ENCODE results near the gene DDX49.
"Not testable (repeated sequence)": the region's sequence is repeated elsewhere in the genome, so short reads cannot be mapped to it uniquely, and the experiment has no call there.

Gene DDX49

DNA sequence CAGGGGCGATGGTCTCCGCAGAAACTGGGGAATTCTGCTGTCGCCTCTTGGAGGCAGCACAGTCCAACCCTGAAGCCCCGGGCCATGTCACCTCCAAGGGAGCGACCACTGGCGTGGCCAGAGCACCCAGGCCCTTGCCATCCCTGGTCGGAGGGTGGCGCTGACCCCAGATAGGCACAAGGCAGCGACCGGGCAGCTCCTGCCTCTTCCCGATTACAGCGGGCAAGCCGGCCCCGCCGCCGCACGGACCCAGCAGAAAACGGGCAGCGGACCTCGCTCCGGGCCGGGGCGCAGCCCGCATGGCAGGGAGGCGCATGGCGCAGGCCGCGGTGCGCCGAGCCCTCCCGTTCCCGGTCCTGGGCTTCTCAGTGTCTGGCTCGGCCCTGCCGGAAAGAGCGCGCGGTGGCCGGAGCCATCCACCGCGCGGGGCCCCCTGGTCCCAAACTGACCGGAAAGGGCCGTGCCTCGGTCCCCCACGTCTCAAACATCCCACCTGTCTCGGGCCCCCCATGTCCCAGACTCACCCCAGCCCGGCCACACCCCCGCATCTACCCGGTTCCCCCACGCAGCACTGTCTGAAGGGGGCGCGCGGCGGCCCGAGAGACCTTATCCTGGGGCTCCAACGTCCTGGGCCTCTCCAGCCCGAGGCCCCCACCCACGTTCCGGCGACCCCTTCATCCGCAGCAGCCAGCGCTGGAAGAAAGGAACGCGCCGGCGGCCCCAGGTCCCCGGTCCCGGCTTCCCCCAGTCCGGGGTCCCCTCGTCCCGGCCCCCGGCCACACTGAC is 24.3 kb upstream of the DDX49 start:
- no peak for DNase-seq (ENCODE audit: low read depth, low spot score)

GRCh38 chr19:18895824-18896341 is 23.6 kb upstream of the DDX49 start, which contains the start of gene CERS1:
TSS of gene CERS1 (minus strand) at chr19:18896158. CDS start at chr19:18896072, 86 bp downstream.
- no peak for DNase-seq (ENCODE audit: low read depth, low spot score)

GRCh38 chr19:18896421-18896841 is 23.1 kb upstream of the DDX49 start:
- no peak for DNase-seq (ENCODE audit: low read depth, low spot score)

DNA sequence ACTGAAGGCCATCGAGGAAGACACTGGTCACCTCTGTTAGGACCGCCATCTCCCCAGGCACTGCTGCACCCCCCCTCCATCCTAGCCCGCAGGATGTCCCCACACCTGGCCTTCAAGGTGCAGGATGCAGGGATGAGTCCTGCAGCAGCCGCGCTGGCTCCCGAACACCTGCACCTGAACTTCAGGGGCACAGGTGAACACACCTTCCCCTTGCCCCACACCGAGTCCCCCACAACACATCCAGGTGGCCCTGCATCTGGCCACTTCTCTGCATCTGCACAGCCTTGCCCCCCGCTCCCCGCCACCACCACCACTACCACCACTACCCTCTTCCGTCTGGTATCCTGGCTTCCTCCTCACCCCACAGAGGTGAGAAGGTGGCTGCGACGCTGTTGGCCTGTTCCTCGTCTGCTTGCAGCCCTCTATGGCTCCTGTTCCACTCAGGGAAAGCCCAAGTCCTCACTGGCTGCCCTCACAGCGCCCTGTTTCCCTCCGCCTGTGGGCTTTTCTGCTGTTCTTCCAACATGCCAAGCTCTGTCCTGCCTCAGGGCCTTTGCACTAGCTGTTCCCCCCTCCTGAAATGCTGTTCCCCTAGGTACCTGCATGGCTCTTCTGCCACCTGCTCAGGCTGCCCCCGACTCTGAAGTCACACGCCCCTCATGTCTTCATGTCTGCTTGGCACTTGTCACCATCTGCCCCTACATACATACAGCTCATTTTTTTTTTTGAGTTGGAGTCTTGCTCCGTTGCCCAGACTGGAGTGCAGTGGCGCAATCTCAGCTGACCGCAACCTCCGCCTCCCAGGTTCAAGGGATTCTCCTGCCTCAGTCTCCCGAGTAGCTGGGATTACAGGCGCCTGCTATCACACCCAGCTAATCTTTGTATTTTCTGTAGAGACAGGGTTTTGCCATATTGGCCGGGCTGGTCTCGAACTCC is 22.2 kb upstream of the DDX49 start:
- no peak for DNase-seq (ENCODE audit: low read depth, low spot score)

DNA sequence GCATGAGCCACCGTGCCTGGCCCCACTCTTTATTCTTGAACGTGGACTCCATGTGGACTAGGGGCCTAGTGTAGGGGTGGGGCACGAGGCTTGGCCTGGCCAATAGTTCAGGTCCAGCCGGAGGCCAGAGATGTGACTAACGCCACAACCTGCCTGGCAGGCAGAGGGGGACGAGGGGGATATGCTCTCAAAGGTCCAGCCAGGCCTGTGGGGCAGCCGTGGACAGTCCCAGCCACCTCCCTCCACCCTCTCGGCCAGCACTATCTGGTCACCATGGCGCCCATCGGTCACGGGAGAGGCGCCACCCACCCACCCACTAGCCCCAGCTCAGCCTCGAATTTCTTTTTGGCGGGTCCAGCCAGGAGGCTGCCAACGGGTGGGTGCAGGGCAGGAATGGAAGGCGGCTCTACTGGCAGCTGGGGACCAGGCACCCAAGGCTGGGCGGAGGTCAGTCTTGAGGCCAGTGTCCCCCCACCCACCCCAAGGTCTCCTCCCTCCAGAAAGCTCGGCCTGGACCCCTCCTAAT is 21.4 kb upstream of the DDX49 start:
- no peak for DNase-seq (ENCODE audit: low read depth, low spot score)

DNA sequence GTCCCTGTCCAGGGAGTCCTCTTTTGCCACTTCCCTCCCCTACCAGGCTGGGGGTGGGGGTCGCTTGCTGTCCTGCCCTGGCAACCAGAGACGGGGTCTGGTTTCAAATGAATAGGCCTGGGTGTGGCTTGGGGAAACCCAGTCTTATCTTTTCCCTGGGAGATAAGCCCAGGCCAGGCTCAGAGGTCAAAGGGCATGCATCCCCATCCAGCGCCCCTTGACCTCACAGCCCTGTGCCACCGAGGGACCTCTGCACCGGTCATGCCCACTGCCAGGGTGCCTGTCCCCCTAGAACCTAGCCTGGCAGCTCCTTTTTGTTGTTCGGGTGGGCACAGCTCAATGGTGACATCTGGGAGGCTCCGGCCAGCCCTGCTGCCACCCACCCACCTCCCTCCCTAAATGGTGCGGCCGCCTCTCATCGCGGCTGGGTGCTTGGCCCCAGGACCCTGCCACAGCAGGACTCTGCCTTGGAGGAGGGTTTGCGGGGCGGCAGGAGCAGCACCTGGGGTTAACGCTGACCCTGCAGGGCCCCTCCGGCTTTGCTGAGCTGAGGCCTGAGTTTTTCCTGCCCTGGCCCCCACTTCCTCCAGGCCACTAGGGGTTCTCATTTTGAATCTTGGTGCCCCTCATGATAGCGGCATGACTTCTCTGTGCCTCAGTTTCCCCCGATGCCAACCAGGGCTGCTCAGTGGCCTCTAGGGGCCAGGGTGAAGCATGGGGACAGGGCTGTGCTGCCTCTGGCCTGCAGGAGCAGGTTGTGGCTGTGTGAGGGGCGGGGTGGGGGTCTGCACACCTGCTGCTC is 20.7 kb upstream of the DDX49 start:
- DNase-seq (ENCODE audit: low read depth, low spot score), result no peak

- no peak for DNase-seq (ENCODE audit: low read depth, low spot score)
Measured at GRCh38 chr19:18899624-18900560, 19.6 kb upstream of the DDX49 start.

GRCh38 chr19:18900700-18901481 is 18.6 kb upstream of the DDX49 start:
- DNase-seq (ENCODE audit: low read depth, low spot score), result no peak

GRCh38 chr19:18901491-18901890 is 18.0 kb upstream of the DDX49 start:
- no peak for DNase-seq (ENCODE audit: low read depth, low spot score)

DNA sequence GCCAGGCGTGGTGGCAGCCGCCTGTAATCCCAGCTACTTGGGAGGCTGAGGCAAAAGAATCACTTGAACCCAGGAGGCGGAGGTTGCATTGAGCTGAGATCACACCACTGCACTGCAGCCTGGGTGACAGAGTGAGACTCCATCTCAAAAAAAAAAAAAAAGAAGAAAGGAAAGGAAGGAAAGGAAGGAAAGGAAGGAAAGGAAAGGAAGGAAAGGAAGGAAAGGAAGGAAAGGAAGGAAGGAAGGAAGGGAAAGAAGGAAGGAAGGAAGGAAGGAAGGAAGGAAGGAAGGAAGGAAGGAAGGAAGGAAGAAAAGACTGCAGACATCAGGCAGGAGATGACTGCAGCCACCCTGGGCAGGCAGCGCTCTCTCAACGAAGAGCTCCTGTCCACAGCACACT is 17.0 kb upstream of the DDX49 start:
- DNase-seq (ENCODE audit: low read depth, low spot score), result not testable (repeated sequence)

DNA sequence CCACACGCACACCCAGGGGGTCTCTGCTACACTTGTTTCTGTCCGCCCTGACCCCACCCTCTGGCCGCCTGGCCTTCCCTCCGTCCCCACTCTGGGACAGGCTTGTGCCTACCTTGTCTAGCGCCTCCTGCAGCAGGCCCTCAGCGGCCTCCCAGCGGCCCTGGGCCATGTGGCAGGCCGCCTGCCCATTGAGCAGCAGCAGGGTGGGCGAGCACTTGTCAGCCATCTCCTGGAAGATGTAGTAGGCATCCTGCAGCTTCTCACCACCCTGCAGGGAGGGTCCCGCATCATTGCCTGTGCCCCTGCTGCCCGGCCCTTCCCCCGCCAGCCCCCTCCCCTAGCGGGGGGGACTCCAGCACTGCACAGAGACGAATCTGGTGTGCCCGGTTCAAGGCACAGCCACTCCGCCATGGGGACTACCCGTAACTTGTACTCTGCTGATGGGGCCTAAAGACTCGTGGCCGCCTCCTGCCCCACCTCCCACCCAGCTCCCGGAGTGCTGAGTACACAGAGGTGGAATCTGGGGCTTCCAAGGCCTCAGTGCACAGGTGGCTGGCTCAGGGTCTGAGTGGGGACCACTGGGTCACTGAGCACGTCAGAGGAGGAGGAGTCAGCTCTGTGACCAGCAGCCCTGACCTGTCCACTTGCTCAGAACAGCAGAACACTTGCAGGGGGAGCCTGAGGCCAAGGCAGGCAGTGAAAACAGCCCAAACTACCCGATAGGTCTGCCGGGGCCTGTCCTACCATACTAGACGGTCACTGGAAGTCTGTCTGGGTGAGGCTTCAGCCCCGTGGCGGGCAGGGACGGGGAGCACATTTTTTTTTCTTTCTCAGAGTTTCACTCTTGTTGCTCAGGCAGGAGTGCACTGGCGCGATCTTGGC is 16.1 kb upstream of the DDX49 start:
- DNase-seq (ENCODE audit: low read depth, low spot score), result no peak

DNA sequence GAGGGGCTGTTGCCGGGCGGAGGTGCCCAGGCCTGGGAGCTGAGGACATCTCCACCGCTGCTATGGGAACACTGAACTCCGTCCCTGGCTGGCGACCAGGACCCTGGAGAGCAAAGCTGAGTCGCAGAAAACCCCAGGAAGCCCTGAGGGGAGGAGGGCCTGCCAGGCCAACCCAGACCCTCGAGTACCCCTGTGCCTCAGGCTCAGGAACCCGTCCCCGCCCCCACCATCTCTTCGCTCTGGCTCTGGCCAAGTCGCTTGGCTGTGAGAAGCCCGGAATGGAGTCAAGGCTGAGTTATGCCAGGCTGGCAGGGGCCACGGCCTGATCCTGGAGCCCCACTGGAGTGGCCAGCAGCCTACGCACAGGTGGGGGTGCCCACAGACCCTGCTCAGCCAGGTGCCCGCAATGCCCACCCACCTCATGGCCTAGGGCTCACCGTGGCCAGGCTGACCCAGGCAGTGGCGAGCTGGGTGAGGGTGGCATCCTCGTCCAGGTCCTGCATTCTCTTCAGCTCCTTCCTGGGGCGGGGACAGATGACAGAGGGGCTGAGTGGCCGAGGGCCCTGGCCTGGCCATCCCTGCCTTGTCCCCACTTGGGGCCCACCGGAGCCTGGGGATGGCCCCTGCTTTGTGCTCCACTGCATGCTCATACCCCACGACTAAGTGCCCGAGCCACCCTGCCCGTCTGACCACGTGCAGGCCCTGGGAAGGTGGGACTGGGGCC is 15.0 kb upstream of the DDX49 start:
- no peak for DNase-seq (ENCODE audit: low read depth, low spot score)

DNA sequence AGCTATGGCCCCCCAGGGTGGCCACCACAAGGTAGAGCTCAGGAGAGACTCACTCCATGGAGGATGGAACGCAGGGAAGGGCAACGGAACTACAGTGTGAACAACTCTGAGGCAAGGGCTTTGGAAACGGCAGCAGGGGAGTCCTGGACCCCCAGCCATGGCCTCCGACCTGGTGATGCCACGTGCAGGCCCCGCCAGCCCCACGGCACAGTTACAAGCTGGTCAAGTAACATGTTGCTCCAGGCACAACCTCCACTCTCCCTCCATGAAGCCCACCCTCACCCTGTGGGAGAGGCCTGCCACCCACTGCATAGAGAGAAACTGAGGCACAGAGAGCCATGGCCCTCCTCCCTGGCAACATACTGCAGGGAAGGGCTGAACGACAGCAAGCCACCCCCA is 14.5 kb upstream of the DDX49 start:
- DNase-seq (ENCODE audit: low read depth, low spot score), result no peak

DNA sequence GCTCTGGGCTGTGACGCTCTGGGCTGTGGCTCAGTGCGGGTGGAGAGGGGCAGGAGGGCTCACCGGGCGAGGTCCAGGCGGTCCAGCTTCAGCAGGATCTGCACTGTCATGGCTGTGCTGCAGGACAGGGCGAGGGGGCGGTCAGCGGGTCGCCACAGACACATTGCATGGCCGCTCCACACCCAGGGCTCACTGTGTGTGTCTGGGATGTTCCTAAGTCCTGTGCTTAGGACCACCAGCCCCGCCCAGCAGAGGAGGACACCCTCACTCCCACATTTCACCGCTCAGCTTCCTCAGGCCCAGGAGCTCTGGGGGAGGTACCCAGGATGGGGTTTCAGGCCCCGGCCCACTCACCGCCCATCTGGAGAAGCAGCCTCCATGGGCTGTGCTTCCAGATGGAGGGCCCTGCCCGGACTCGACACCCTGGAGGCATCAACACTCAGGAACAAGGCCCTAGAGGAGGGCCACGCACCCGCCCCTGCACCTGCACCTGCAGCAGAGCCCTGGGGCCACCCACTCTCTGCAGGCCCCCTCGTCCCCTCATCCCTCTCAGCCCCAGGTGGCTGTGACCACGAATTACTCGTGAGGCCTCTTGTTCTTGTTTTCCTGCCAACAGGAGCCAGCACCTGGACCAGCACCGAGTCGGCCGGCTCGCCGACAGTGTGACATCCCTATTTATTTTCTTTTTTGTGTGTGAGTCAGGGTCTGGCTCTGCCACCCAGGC is 13.8 kb upstream of the DDX49 start:
- no peak for DNase-seq (ENCODE audit: low read depth, low spot score)

GRCh38 chr19:18906605-18907519 is 12.7 kb upstream of the DDX49 start:
- DNase-seq (ENCODE audit: low read depth, low spot score), result no peak
